ENCODE data around the gene SNX10.
"Not testable (repeated sequence)": the region's sequence is repeated elsewhere in the genome, so short reads cannot be mapped to it uniquely, and the experiment has no call there.

The SNX10 gene

GRCh38 chr7:26291699-26292538, at the start of gene SNX10:
SNX10 (plus strand) TSS chr7:26291862; CDS start chr7:26346443, 54,581 bp downstream.
- Mint-ChIP-seq H3K9me3 (no peaks in the 10 kb centered on the region), H3K4me3 (peak within 1 kb of the TSS; percentile 98 to 100), H3K4me1 (peaks cover 55% of the 10 kb centered on the region), H3K27me3 (no peaks in the 10 kb centered on the region), H3K27ac (peak within 1 kb of the TSS; percentile 97 to 98)
- peak; percentile 87 for ATAC-seq
- peak; percentile 74 to 79 for DNase-seq

- DNase-seq: no peak
- no peak for ATAC-seq
- Mint-ChIP-seq H3K27me3 (no peaks in the 10 kb centered on the region), H3K27ac (no peak overlapping the region), H3K4me3 (no peak overlapping the region), H3K4me1 (no peaks in the 10 kb centered on the region), H3K9me3 (no peaks in the 10 kb centered on the region)
Measured at GRCh38 chr7:26245150-26245549, 46.5 kb upstream of the SNX10 start.

- Mint-ChIP-seq H3K27me3 (no peaks in the 10 kb centered on the region), H3K4me3 (no peak overlapping the region), H3K9me3 (no peaks in the 10 kb centered on the region), H3K27ac (no peak overlapping the region), H3K4me1 (no peaks in the 10 kb centered on the region)
- ATAC-seq: no peak
- DNase-seq: no peak
Measured at GRCh38 chr7:26250239-26250638, 41.4 kb upstream of the SNX10 start.

- H3K4me3 Mint-ChIP-seq, H3K4me1 Mint-ChIP-seq, H3K27ac Mint-ChIP-seq, DNase-seq, ATAC-seq, H3K9me3 Mint-ChIP-seq: not testable (repeated sequence)
- peaks cover 14% of the 10 kb centered on the region for H3K27me3 Mint-ChIP-seq
Measured at GRCh38 chr7:26261866-26262265, 29.8 kb upstream of the SNX10 start.

- H3K9me3 Mint-ChIP-seq: peaks cover 0 to 5% of the 10 kb centered on the region in 2 donors
- H3K27ac Mint-ChIP-seq: no peak overlapping the region
Measured at GRCh38 chr7:26265065-26265464, 26.6 kb upstream of the SNX10 start.

GRCh38 chr7:26265499-26266075, 26.1 kb upstream of the SNX10 start:
- Mint-ChIP-seq H3K4me3 (no peak overlapping the region), H3K27me3 (peaks cover 14% of the 10 kb centered on the region), H3K4me1 (no peaks in the 10 kb centered on the region), H3K27ac (no peak overlapping the region), H3K9me3 (peaks cover 0 to 5% of the 10 kb centered on the region in 2 donors)
- DNase-seq (no peak), ATAC-seq (no peak)

More at GRCh38 chr7:26265065-26265464, 26.6 kb upstream of the SNX10 start:
- no peak overlapping the region for H3K4me3 Mint-ChIP-seq
- H3K27me3 Mint-ChIP-seq: peaks cover 14% of the 10 kb centered on the region
- no peaks in the 10 kb centered on the region for H3K4me1 Mint-ChIP-seq
- DNase-seq (no peak), ATAC-seq (peak; percentile 45)

- no peaks in the 10 kb centered on the region for H3K4me1 Mint-ChIP-seq
- no peak overlapping the region for H3K4me3 Mint-ChIP-seq
- no peak for DNase-seq
- peaks cover 0 to 5% of the 10 kb centered on the region in 2 donors for H3K9me3 Mint-ChIP-seq
- no peak overlapping the region for H3K27ac Mint-ChIP-seq
- H3K27me3 Mint-ChIP-seq: peaks cover 14% of the 10 kb centered on the region
- no peak for ATAC-seq
Measured at GRCh38 chr7:26267601-26268166, 24.0 kb upstream of the SNX10 start.

GRCh38 chr7:26275213-26275612, 16.4 kb upstream of the SNX10 start:
- no peak for DNase-seq
- no peak for ATAC-seq
- Mint-ChIP-seq H3K27ac (no peak overlapping the region), H3K4me3 (no peak overlapping the region), H3K9me3 (no peaks in the 10 kb centered on the region), H3K27me3 (no peaks in the 10 kb centered on the region), H3K4me1 (peaks cover 10% of the 10 kb centered on the region)

GRCh38 chr7:26278770-26279169, 12.9 kb upstream of the SNX10 start:
- Mint-ChIP-seq H3K27ac (no peak overlapping the region), H3K27me3 (no peaks in the 10 kb centered on the region), H3K9me3 (no peaks in the 10 kb centered on the region), H3K4me3 (peak overlapping the region in 1 of 2 donors; percentile 51), H3K4me1 (peaks cover 16% of the 10 kb centered on the region)
- ATAC-seq (peak; percentile 48), DNase-seq (no peak)

GRCh38 chr7:26279405-26279804, 12.3 kb upstream of the SNX10 start:
- H3K27ac Mint-ChIP-seq: no peak overlapping the region
- DNase-seq (peak; percentile 42 to 57), ATAC-seq (peak; percentile 87)
- H3K27me3 Mint-ChIP-seq: no peaks in the 10 kb centered on the region
- peaks cover 16% of the 10 kb centered on the region for H3K4me1 Mint-ChIP-seq
- peak overlapping the region; percentile 25 to 61 for H3K4me3 Mint-ChIP-seq
- no peaks in the 10 kb centered on the region for H3K9me3 Mint-ChIP-seq

GRCh38 chr7:26280097-26280496, 11.6 kb upstream of the SNX10 start:
- no peak for DNase-seq
- Mint-ChIP-seq H3K27ac (no peak overlapping the region), H3K27me3 (no peaks in the 10 kb centered on the region), H3K4me3 (peak overlapping the region in 1 of 2 donors; percentile 61), H3K4me1 (peaks cover 16% of the 10 kb centered on the region), H3K9me3 (no peaks in the 10 kb centered on the region)
- no peak for ATAC-seq

GRCh38 chr7:26280723-26281122, 10.9 kb upstream of the SNX10 start:
- Mint-ChIP-seq H3K27me3 (no peaks in the 10 kb centered on the region), H3K9me3 (no peaks in the 10 kb centered on the region)
- ATAC-seq: no peak

GRCh38 chr7:26284477-26284876, 7.2 kb upstream of the SNX10 start:
- Mint-ChIP-seq H3K9me3 (no peaks in the 10 kb centered on the region), H3K4me1 (peaks cover 13% of the 10 kb centered on the region), H3K4me3 (no peak overlapping the region), H3K27me3 (no peaks in the 10 kb centered on the region), H3K27ac (no peak overlapping the region)
- DNase-seq (no peak), ATAC-seq (no peak)

More at GRCh38 chr7:26280723-26281122, 10.9 kb upstream of the SNX10 start:
- Mint-ChIP-seq H3K27ac (no peak overlapping the region), H3K4me1 (peaks cover 16% of the 10 kb centered on the region), H3K4me3 (no peak overlapping the region)
- DNase-seq: no peak

- peak; percentile 96 for ATAC-seq
- Mint-ChIP-seq H3K4me1 (peaks cover 7% of the 10 kb centered on the region), H3K27me3 (no peaks in the 10 kb centered on the region), H3K9me3 (no peaks in the 10 kb centered on the region), H3K27ac (peak overlapping the region in 1 of 2 donors; percentile 9), H3K4me3 (no peak overlapping the region)
- peak in 1 of 2 donors; percentile 23 for DNase-seq
Measured at GRCh38 chr7:26284995-26285632, 6.5 kb upstream of the SNX10 start.

- no peak for DNase-seq
- Mint-ChIP-seq H3K27me3 (no peaks in the 10 kb centered on the region), H3K27ac (no peak overlapping the region), H3K9me3 (no peaks in the 10 kb centered on the region), H3K4me1 (no peaks in the 10 kb centered on the region), H3K4me3 (no peak overlapping the region)
- no peak for ATAC-seq
Measured at GRCh38 chr7:26286157-26286556, 5.5 kb upstream of the SNX10 start.
